GM12891 (cell line): Measurements from ENCODE around the gene PRKAR1B.

Experiments
- DNase-seq: peaks from one replicate; pipeline ENCODE4 v3.0.0; 2011; ENCODE audit warnings: low spot score; ENCODE audit not compliant: insufficient read length
- FAIRE-seq: peaks from 2 replicates; lab custom pipeline; 2011; peaks lifted over from hg19 to GRCh38; lab: Jason Lieb, UNC
- PAX5 ChIP-seq: IDR thresholded peaks from 2 replicates; pipeline ENCODE4 v1.6.1; 2011; ENCODE audit warnings: low read length, moderate library complexity, mild to moderate bottlenecking; ENCODE audit not compliant: insufficient read depth, severe bottlenecking
- POLR2A ChIP-seq: IDR thresholded peaks from 2 replicates; pipeline ENCODE4 v1.6.1; 2011; ENCODE audit warnings: low read depth, low read length, control low read depth
- POLR2AphosphoS5 ChIP-seq: IDR thresholded peaks from 2 replicates; pipeline ENCODE4 v1.6.1; 2011; ENCODE audit warnings: low read depth, low read length, control low read depth
- POU2F2 ChIP-seq: IDR thresholded peaks from 2 replicates; pipeline ENCODE4 v1.6.1; 2011; ENCODE audit warnings: low read depth, mild to moderate bottlenecking, control low read depth, low read length, moderate library complexity
- SPI1 ChIP-seq: IDR thresholded peaks from 2 replicates; pipeline ENCODE4 v1.6.1; 2011; ENCODE audit warnings: low read depth, low read length, control low read depth
- TAF1 ChIP-seq: IDR thresholded peaks from 2 replicates; pipeline ENCODE4 v1.6.1; 2011; ENCODE audit warnings: low read depth, low read length, control low read depth

The PRKAR1B gene

DNA sequence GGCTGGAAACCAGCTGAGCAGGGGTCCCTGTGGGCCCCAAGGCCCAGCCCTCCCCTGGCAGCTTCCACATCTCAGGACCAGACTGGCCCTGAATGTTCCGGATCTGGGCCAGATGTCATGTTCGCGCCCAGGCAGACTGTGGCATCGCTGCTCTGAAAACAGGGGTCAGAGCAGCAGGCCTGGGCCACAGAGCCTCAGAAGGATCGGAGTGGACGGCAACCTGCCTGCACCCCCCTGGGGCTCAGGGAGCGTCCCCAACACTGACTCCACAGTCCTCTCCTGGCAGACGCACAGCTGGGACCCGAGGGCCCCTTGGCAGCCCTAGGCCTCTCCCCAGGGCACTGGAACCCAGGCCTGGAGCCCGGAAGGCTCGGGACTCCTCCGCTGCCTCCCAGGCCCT lies 91.9 kb downstream of the PRKAR1B start:
- FAIRE-seq (no peak), DNase-seq (no peak)
- TF ChIP-seq POLR2AphosphoS5 (no peak), PAX5 (no peak), POU2F2 (no peak), SPI1 (no peak), TAF1 (no peak), POLR2A (no peak)

GRCh38 chr7:633381-634018 lies 93.6 kb downstream of the PRKAR1B start:
- no peak for DNase-seq
- no peak for FAIRE-seq

DNA sequence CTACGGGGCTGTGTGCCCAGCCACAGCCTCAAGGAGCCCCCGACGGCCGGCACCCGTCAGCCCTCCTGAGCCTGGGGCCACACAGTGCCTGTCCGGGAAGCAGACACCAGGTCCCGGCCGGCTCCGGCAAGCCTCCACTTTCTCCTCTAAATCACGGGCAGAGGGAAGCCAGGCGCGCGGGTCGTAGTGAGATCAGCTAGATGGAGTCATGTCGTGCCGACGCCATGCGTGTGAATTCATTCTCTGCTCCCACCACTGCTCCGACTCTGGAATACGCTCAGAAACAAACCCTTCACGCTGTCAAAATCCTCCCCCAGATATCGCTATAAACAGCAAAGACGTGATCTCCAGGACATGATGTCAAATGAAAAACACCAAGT lies 94.3 kb downstream of the PRKAR1B start:
- DNase-seq (no peak), FAIRE-seq (no peak)
- TF ChIP-seq POU2F2 (no peak), PAX5 (no peak), POLR2A (no peak), POLR2AphosphoS5 (no peak), SPI1 (no peak), TAF1 (no peak)

More at GRCh38 chr7:633381-634018, 93.6 kb downstream of the PRKAR1B start:
- no peak for TF ChIP-seq PAX5
- TF ChIP-seq SPI1, result no peak
- TF ChIP-seq POLR2AphosphoS5, result no peak
- TF ChIP-seq POLR2A, result no peak
- no peak for TF ChIP-seq POU2F2
- no peak for TF ChIP-seq TAF1

GRCh38 chr7:631964-632830 lies 94.9 kb downstream of the PRKAR1B start:
- DNase-seq, result no peak
- no peak for FAIRE-seq
- TF ChIP-seq POLR2AphosphoS5 (no peak), SPI1 (no peak), POU2F2 (no peak), POLR2A (no peak), PAX5 (no peak), TAF1 (no peak)

DNA sequence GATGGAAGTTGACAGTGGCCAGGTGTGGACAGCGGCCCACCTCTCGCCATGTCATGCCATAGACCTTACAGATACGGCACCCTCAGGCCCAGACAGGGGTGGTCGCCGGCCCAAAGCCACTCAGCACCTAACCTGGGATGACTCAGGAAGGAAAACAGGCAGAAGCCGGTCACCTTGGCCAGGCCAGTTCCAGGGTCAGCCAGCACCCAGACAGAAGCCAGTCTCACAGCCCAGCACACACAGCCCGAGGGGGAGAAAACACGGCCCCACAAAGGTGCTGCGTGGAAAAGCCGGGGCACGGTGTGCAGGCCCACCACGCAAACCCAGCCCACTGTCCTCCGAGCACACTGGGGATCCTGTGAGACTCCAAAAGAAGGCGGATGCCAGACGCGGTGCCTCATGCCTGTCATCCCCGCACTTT lies 95.8 kb downstream of the PRKAR1B start:
- TF ChIP-seq PAX5, result no peak
- TF ChIP-seq TAF1, result no peak
- no peak for TF ChIP-seq SPI1
- DNase-seq, result no peak
- FAIRE-seq, result no peak

GRCh38 chr7:630539-630938 lies 96.5 kb downstream of the PRKAR1B start:
- TF ChIP-seq POLR2AphosphoS5, result no peak
- TF ChIP-seq SPI1, result no peak
- TF ChIP-seq POLR2A, result no peak
- TF ChIP-seq POU2F2, result no peak
- no peak for TF ChIP-seq TAF1
- TF ChIP-seq PAX5, result no peak
- FAIRE-seq (no peak), DNase-seq (no peak)

GRCh38 chr7:630111-630511 lies 97.0 kb downstream of the PRKAR1B start:
- no peak for DNase-seq
- no peak for TF ChIP-seq POLR2AphosphoS5
- no peak for TF ChIP-seq POU2F2
- no peak for TF ChIP-seq SPI1
- no peak for FAIRE-seq

DNA sequence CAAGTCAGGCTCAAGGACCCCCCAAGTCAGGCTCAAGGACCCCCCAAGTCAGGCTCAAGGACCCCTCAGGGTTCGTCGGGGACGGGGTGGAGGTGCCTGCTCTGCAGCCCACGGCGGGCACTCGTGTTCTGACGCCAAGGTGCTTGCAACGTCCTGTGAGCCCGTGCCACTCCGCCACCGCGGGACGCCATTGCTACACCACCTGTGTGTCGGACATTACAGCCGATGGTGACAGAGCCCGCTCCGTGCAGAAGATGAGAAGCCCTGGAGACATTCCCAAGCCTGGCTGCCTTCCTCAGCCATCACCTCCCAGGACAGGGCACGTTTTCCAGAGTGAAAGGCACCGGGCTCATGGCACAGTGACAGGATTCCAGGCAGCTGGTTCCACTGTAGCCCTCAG lies 98.3 kb downstream of the PRKAR1B start:
- FAIRE-seq, result no peak
- DNase-seq, result no peak
- TF ChIP-seq POU2F2 (no peak), POLR2A (no peak), PAX5 (no peak), SPI1 (no peak), TAF1 (no peak), POLR2AphosphoS5 (no peak)

GRCh38 chr7:628402-628763 lies 98.7 kb downstream of the PRKAR1B start:
- FAIRE-seq, result no peak
- TF ChIP-seq POLR2A, result no peak
- no peak for TF ChIP-seq TAF1
- no peak for TF ChIP-seq POLR2AphosphoS5
- no peak for TF ChIP-seq POU2F2
- no peak for TF ChIP-seq PAX5
- TF ChIP-seq SPI1, result no peak

More at GRCh38 chr7:628402-628763, 98.7 kb downstream of the PRKAR1B start:
- DNase-seq, result no peak
